Central memory CD8-positive, alpha-beta T cell (primary cell): ENCODE data around the gene SELENOP.
"Not testable (repeated sequence)": the region's sequence is repeated elsewhere in the genome, so short reads cannot be mapped to it uniquely, and the experiment has no call there.

Experiments used
- ATAC-seq: fragments of 150-1000 bp; cut with Tn5 transposase; replicated peaks from 2 replicates; pipeline ENCODE4 v1.10.0; 2022; ENCODE audit warnings: mild to moderate bottlenecking, moderate FRiP score, moderate number of reproducible peaks; ENCODE audit not compliant: poor library complexity, severe bottlenecking; ENCODE audit errors: extremely low read depth
- DNase-seq, 2 donors: peaks; one replicate each; pipeline ENCODE4 v3.0.0; 2021; ENCODE audit warnings: low spot score in 2 of 2
- H3K27ac Mint-ChIP-seq: one replicate; pipeline ENCODE4 v1.8.0; 2022; ENCODE audit warnings: low read depth, mild to moderate bottlenecking, moderate library complexity, mixed read lengths
- H3K27me3 Mint-ChIP-seq: one replicate; pipeline ENCODE4 v1.8.0; 2022; ENCODE audit warnings: mixed read lengths
- H3K36me3 Mint-ChIP-seq: one replicate; pipeline ENCODE4 v1.8.0; 2022; ENCODE audit warnings: mild to moderate bottlenecking, moderate library complexity, mixed read lengths; ENCODE audit not compliant: insufficient read depth
- H3K4me1 Mint-ChIP-seq: one replicate; pipeline ENCODE4 v1.8.0; 2022; ENCODE audit warnings: mixed read lengths
- H3K4me3 Mint-ChIP-seq: one replicate; pipeline ENCODE4 v1.8.0; 2022; ENCODE audit warnings: mild to moderate bottlenecking, moderate library complexity, mixed read lengths
- H3K9me3 Mint-ChIP-seq: one replicate; pipeline ENCODE4 v1.8.0; 2022; ENCODE audit warnings: mixed read lengths

The SELENOP gene

GRCh38 chr5:42811591-42812446 lies at the start of gene SELENOP:
Gene SELENOP, minus strand, starts transcription at chr5:42811892. Its CDS starts 3,539 bp downstream, at chr5:42808353.
- no peaks in the 10 kb centered on the region for H3K4me1 Mint-ChIP-seq
- ATAC-seq (no peak), DNase-seq (no peak)
- H3K4me3 Mint-ChIP-seq: no peak within 1 kb of the TSS
- no peaks in the 10 kb centered on the region for H3K27me3 Mint-ChIP-seq
- no peaks in the 10 kb centered on the region for H3K9me3 Mint-ChIP-seq
- no peaks in the 10 kb centered on the region for H3K36me3 Mint-ChIP-seq
- no peak within 1 kb of the TSS for H3K27ac Mint-ChIP-seq

- H3K4me1 Mint-ChIP-seq: no peaks in the 10 kb centered on the region
- H3K27ac Mint-ChIP-seq: no peak overlapping the region
- no peaks in the 10 kb centered on the region for H3K36me3 Mint-ChIP-seq
- no peak for DNase-seq
- H3K27me3 Mint-ChIP-seq: peaks cover 45% of the 10 kb centered on the region
- peaks cover 6% of the 10 kb centered on the region for H3K9me3 Mint-ChIP-seq
- no peak for ATAC-seq
- no peak overlapping the region for H3K4me3 Mint-ChIP-seq
Measured at GRCh38 chr5:42858687-42859086, 47.0 kb upstream of the SELENOP start.

GRCh38 chr5:42858031-42858643 lies 46.4 kb upstream of the SELENOP start:
- H3K36me3 Mint-ChIP-seq: no peaks in the 10 kb centered on the region
- H3K9me3 Mint-ChIP-seq: peaks cover 6% of the 10 kb centered on the region
- H3K4me1 Mint-ChIP-seq: no peaks in the 10 kb centered on the region
- H3K27ac Mint-ChIP-seq: no peak overlapping the region
- no peak for ATAC-seq
- peaks cover 43% of the 10 kb centered on the region for H3K27me3 Mint-ChIP-seq
- H3K4me3 Mint-ChIP-seq: no peak overlapping the region
- no peak for DNase-seq

- H3K9me3 Mint-ChIP-seq: no peaks in the 10 kb centered on the region
- ATAC-seq (no peak), DNase-seq (no peak)
- peaks cover 26% of the 10 kb centered on the region for H3K27me3 Mint-ChIP-seq
- no peaks in the 10 kb centered on the region for H3K4me1 Mint-ChIP-seq
- H3K4me3 Mint-ChIP-seq: no peak overlapping the region
- no peak overlapping the region for H3K27ac Mint-ChIP-seq
- no peaks in the 10 kb centered on the region for H3K36me3 Mint-ChIP-seq
Measured at GRCh38 chr5:42855811-42856210, 44.1 kb upstream of the SELENOP start.

GRCh38 chr5:42855386-42855785 lies 43.7 kb upstream of the SELENOP start:
- no peak for DNase-seq
- Mint-ChIP-seq H3K4me1 (no peaks in the 10 kb centered on the region), H3K9me3 (no peaks in the 10 kb centered on the region), H3K27ac (no peak overlapping the region), H3K36me3 (no peaks in the 10 kb centered on the region), H3K4me3 (no peak overlapping the region), H3K27me3 (peaks cover 21% of the 10 kb centered on the region)
- ATAC-seq: no peak

GRCh38 chr5:42854795-42855194 lies 43.1 kb upstream of the SELENOP start:
- Mint-ChIP-seq H3K36me3 (no peaks in the 10 kb centered on the region), H3K27ac (no peak overlapping the region), H3K4me3 (no peak overlapping the region), H3K4me1 (no peaks in the 10 kb centered on the region), H3K9me3 (no peaks in the 10 kb centered on the region), H3K27me3 (peaks cover 15% of the 10 kb centered on the region)
- DNase-seq: no peak
- ATAC-seq: no peak

GRCh38 chr5:42852826-42853225 lies 41.1 kb upstream of the SELENOP start:
- ATAC-seq: no peak
- H3K4me3 Mint-ChIP-seq: no peak overlapping the region
- H3K4me1 Mint-ChIP-seq: no peaks in the 10 kb centered on the region
- no peaks in the 10 kb centered on the region for H3K9me3 Mint-ChIP-seq
- H3K27me3 Mint-ChIP-seq: peaks cover 20% of the 10 kb centered on the region
- DNase-seq: no peak
- no peak overlapping the region for H3K27ac Mint-ChIP-seq
- no peaks in the 10 kb centered on the region for H3K36me3 Mint-ChIP-seq

GRCh38 chr5:42851481-42851880 lies 39.8 kb upstream of the SELENOP start:
- Mint-ChIP-seq H3K27me3 (peaks cover 21% of the 10 kb centered on the region), H3K4me3 (no peak overlapping the region), H3K9me3 (no peaks in the 10 kb centered on the region), H3K27ac (no peak overlapping the region), H3K4me1 (no peaks in the 10 kb centered on the region), H3K36me3 (no peaks in the 10 kb centered on the region)
- DNase-seq (no peak), ATAC-seq (no peak)

- ATAC-seq: no peak
Measured at GRCh38 chr5:42848545-42848944, 36.9 kb upstream of the SELENOP start.

GRCh38 chr5:42844408-42844807 lies 32.7 kb upstream of the SELENOP start:
- not testable (repeated sequence) for H3K9me3 Mint-ChIP-seq, H3K27ac Mint-ChIP-seq, ATAC-seq, H3K36me3 Mint-ChIP-seq, H3K4me3 Mint-ChIP-seq, H3K4me1 Mint-ChIP-seq, DNase-seq
- H3K27me3 Mint-ChIP-seq: peaks cover 45% of the 10 kb centered on the region

More at GRCh38 chr5:42848545-42848944, 36.9 kb upstream of the SELENOP start:
- DNase-seq: no peak
- Mint-ChIP-seq H3K4me3 (no peak overlapping the region), H3K36me3 (no peaks in the 10 kb centered on the region), H3K4me1 (no peaks in the 10 kb centered on the region), H3K27me3 (peaks cover 23% of the 10 kb centered on the region), H3K27ac (no peak overlapping the region), H3K9me3 (no peaks in the 10 kb centered on the region)

GRCh38 chr5:42843675-42844292 lies 32.1 kb upstream of the SELENOP start:
- no peak overlapping the region for H3K27ac Mint-ChIP-seq
- no peaks in the 10 kb centered on the region for H3K36me3 Mint-ChIP-seq
- no peak for DNase-seq
- no peaks in the 10 kb centered on the region for H3K4me1 Mint-ChIP-seq
- peaks cover 41% of the 10 kb centered on the region for H3K27me3 Mint-ChIP-seq
- no peak overlapping the region for H3K4me3 Mint-ChIP-seq
- no peaks in the 10 kb centered on the region for H3K9me3 Mint-ChIP-seq
- ATAC-seq: no peak

- H3K4me1 Mint-ChIP-seq: no peaks in the 10 kb centered on the region
- no peak overlapping the region for H3K27ac Mint-ChIP-seq
- no peak overlapping the region for H3K4me3 Mint-ChIP-seq
- H3K9me3 Mint-ChIP-seq: no peaks in the 10 kb centered on the region
- ATAC-seq (no peak), DNase-seq (no peak)
- H3K27me3 Mint-ChIP-seq: peaks cover 34% of the 10 kb centered on the region
- no peaks in the 10 kb centered on the region for H3K36me3 Mint-ChIP-seq
Measured at GRCh38 chr5:42842921-42843641, 31.4 kb upstream of the SELENOP start.
